Progenitor cell of endocrine pancreas (in vitro differentiated cells): Measurements from ENCODE around the gene NDFIP1. TPM values are rescaled to one million over a fixed set of nuclear protein-coding genes. Genes with fewer than 3 reads are reported as not detected.

Experiments used
- DNase-seq: peaks from one replicate; pipeline ENCODE4 v3.0.0; 2021; ENCODE audit warnings: low spot score; ENCODE audit not compliant: unreplicated experiment
- H3K27ac Mint-ChIP-seq: 2 replicates; pipeline ENCODE4 v1.8.0; 2021; ENCODE audit warnings: mild to moderate bottlenecking, moderate library complexity, mixed read lengths
- H3K27me3 Mint-ChIP-seq: 2 replicates; pipeline ENCODE4 v1.8.0; 2021; ENCODE audit warnings: mixed read lengths
- H3K36me3 Mint-ChIP-seq: 2 replicates; pipeline ENCODE4 v1.8.0; 2022; ENCODE audit warnings: mixed read lengths; ENCODE audit not compliant: insufficient read depth
- H3K4me1 Mint-ChIP-seq: 2 replicates; pipeline ENCODE4 v1.8.0; 2021; ENCODE audit warnings: low read depth, mixed read lengths
- H3K4me3 Mint-ChIP-seq: 2 replicates; pipeline ENCODE4 v1.8.0; 2021; ENCODE audit warnings: low read depth, mild to moderate bottlenecking, moderate library complexity, mixed read lengths
- H3K9me3 Mint-ChIP-seq: 2 replicates; pipeline ENCODE4 v1.8.0; 2021; ENCODE audit warnings: low read depth, mixed read lengths
- CTCF ChIP-seq: fragments of 200-600 bp; sonication (generic); IDR thresholded peaks from one replicate; pipeline ENCODE4 v1.5.0; 2021; ENCODE audit warnings: antibody characterized with exemption, mild to moderate bottlenecking; ENCODE audit not compliant: unreplicated experiment
- long read RNA-seq: library from polyadenylated mRNA; unstranded; transcript quantifications from one replicate; pipeline ENCODE4 v2.0.0, GENCODE V29; 2020
- total RNA-seq: library from RNA; stranded (reverse); gene quantifications from 2 replicates; pipeline ENCODE4 v1.2.1, GENCODE V29; 2021

Gene NDFIP1
- total RNA-seq, result 228 and 247 TPM in 2 replicates
- long read RNA-seq, full-length matches to known transcripts, result 1,056 of 1,122 reads
- long read RNA-seq, partial matches to known transcripts, result 30 of 1,122 reads
- long read RNA-seq, other reads (novel, unspliced or antisense), result 36 of 1,122 reads

- Mint-ChIP-seq H3K36me3 (peaks cover 11% of the 10 kb centered on the region), H3K27ac (peak within 1 kb of the TSS; percentile 97)
- no peak for TF ChIP-seq CTCF
These were observed at the start of gene NDFIP1 for GRCh38 chr5:142108432-142109330. Gene NDFIP1 (plus strand): TSS chr5:142108779. CDS start chr5:142108975, 196 bp downstream.

GRCh38 chr5:142059304-142059940, 49.2 kb upstream of the NDFIP1 start:
- Mint-ChIP-seq H3K27ac (peak overlapping the region; percentile 67), H3K4me3 (no peak overlapping the region), H3K4me1 (peaks cover 25% of the 10 kb centered on the region), H3K27me3 (no peaks in the 10 kb centered on the region), H3K36me3 (no peaks in the 10 kb centered on the region), H3K9me3 (no peaks in the 10 kb centered on the region)
- TF ChIP-seq CTCF, result no peak
- DNase-seq, result no peak

More at GRCh38 chr5:142108432-142109330, at the start of gene NDFIP1:
- H3K9me3 Mint-ChIP-seq, result peaks cover 5% of the 10 kb centered on the region
- no peaks in the 10 kb centered on the region for H3K27me3 Mint-ChIP-seq
- H3K4me3 Mint-ChIP-seq, result peak within 1 kb of the TSS; percentile 90
- peak; percentile 71 for DNase-seq
- H3K4me1 Mint-ChIP-seq, result peaks cover 27% of the 10 kb centered on the region

GRCh38 chr5:142063376-142063775, 45.2 kb upstream of the NDFIP1 start:
- Mint-ChIP-seq H3K27ac (no peak overlapping the region), H3K27me3 (no peaks in the 10 kb centered on the region), H3K4me3 (no peak overlapping the region), H3K36me3 (no peaks in the 10 kb centered on the region), H3K9me3 (no peaks in the 10 kb centered on the region), H3K4me1 (peaks cover 16% of the 10 kb centered on the region)
- no peak for DNase-seq
- TF ChIP-seq CTCF, result no peak

GRCh38 chr5:142063878-142064331, 44.7 kb upstream of the NDFIP1 start:
- H3K27ac Mint-ChIP-seq, result peak overlapping the region; percentile 80
- no peak for DNase-seq
- TF ChIP-seq CTCF, result no peak
- no peaks in the 10 kb centered on the region for H3K36me3 Mint-ChIP-seq
- no peaks in the 10 kb centered on the region for H3K9me3 Mint-ChIP-seq
- peak overlapping the region; percentile 19 for H3K4me3 Mint-ChIP-seq
- peaks cover 16% of the 10 kb centered on the region for H3K4me1 Mint-ChIP-seq
- no peaks in the 10 kb centered on the region for H3K27me3 Mint-ChIP-seq

GRCh38 chr5:142065273-142065672, 43.3 kb upstream of the NDFIP1 start:
- no peak for DNase-seq
- no peaks in the 10 kb centered on the region for H3K27me3 Mint-ChIP-seq
- no peak overlapping the region for H3K27ac Mint-ChIP-seq
- no peaks in the 10 kb centered on the region for H3K9me3 Mint-ChIP-seq
- no peak overlapping the region for H3K4me3 Mint-ChIP-seq
- no peaks in the 10 kb centered on the region for H3K36me3 Mint-ChIP-seq
- peaks cover 24% of the 10 kb centered on the region for H3K4me1 Mint-ChIP-seq
- TF ChIP-seq CTCF, result no peak
